DMS53 treated with DMSO at 0.1 percent for 48 hours (cell line): Measurements from ENCODE around the gene HUS1B.
"Not testable (repeated sequence)": the region's sequence is repeated elsewhere in the genome, so short reads cannot be mapped to it uniquely, and the experiment has no call there.

Source experiments
- DNase-seq: peaks from one replicate; lab custom pipeline; 2025; ENCODE audit not compliant: unreplicated experiment; lab: John Stamatoyannopoulos, UW

HUS1B gene

GRCh38 chr6:679282-679681 lies 22.4 kb upstream of the HUS1B start:
- no peak for DNase-seq

- DNase-seq: no peak
These were observed 21.6 kb upstream of the HUS1B start for GRCh38 chr6:678520-678919.

- no peak for DNase-seq
These were observed 21.0 kb upstream of the HUS1B start for GRCh38 chr6:677919-678318.

- DNase-seq: no peak
These were observed 18.1 kb upstream of the HUS1B start for GRCh38 chr6:674956-675355.

- DNase-seq: no peak
These were observed 17.5 kb upstream of the HUS1B start for GRCh38 chr6:674406-674805.

GRCh38 chr6:667253-667927 lies 10.5 kb upstream of the HUS1B start:
- DNase-seq: no peak

- DNase-seq: no peak
These were observed 8.7 kb upstream of the HUS1B start for GRCh38 chr6:665403-666267.

- not testable (repeated sequence) for DNase-seq
These were observed 6.9 kb upstream of the HUS1B start for GRCh38 chr6:663788-664187.

GRCh38 chr6:659716-660581 lies 3.0 kb upstream of the HUS1B start:
- DNase-seq: no peak

- DNase-seq: no peak
These were observed 1.3 kb upstream of the HUS1B start for GRCh38 chr6:658244-658643.

- no peak for DNase-seq
These were observed 843 bp upstream of the HUS1B start for GRCh38 chr6:657743-658142.

GRCh38 chr6:654136-654535 lies 2.8 kb downstream of the HUS1B start:
- no peak for DNase-seq

- DNase-seq: no peak
These were observed 4.0 kb downstream of the HUS1B start for GRCh38 chr6:652865-653264.

GRCh38 chr6:650098-650497 lies 6.8 kb downstream of the HUS1B start:
- DNase-seq: no peak

- no peak for DNase-seq
These were observed 14.1 kb downstream of the HUS1B start for GRCh38 chr6:642805-643204.

GRCh38 chr6:641225-641985 lies 15.5 kb downstream of the HUS1B start:
- DNase-seq: no peak

GRCh38 chr6:636488-636887 lies 20.4 kb downstream of the HUS1B start:
- DNase-seq: no peak

GRCh38 chr6:635233-635632 lies 21.7 kb downstream of the HUS1B start:
- no peak for DNase-seq

- DNase-seq: no peak
These were observed 23.3 kb downstream of the HUS1B start for GRCh38 chr6:633611-634010.

- DNase-seq: no peak
These were observed 28.1 kb downstream of the HUS1B start for GRCh38 chr6:628766-629165.

GRCh38 chr6:626236-626635 lies 30.7 kb downstream of the HUS1B start:
- no peak for DNase-seq
